HFFc6 (cell line): ENCODE results near the gene PTPN13. TPM values are rescaled to one million over a fixed set of nuclear protein-coding genes. Genes with fewer than 3 reads are reported as not detected.

Experiments used
- DNase-seq: peaks from one replicate; pipeline ENCODE4 v3.0.0-alpha.2; 2018
- H3K27ac Mint-ChIP-seq: 2 replicates; pipeline ENCODE4 v1.8.0; 2020; ENCODE audit warnings: mild to moderate bottlenecking, mixed read lengths
- H3K27me3 Mint-ChIP-seq: 2 replicates; pipeline ENCODE4 v1.8.0; 2021; ENCODE audit warnings: mild to moderate bottlenecking, moderate library complexity, mixed read lengths; ENCODE audit not compliant: insufficient read depth
- H3K36me3 Mint-ChIP-seq: 2 replicates; pipeline ENCODE4 v1.8.0; 2021; ENCODE audit warnings: low read depth, mixed read lengths
- H3K4me1 Mint-ChIP-seq: 2 replicates; pipeline ENCODE4 v1.8.0; 2020; ENCODE audit warnings: low read depth, mixed read lengths
- H3K4me3 Mint-ChIP-seq: 2 replicates; pipeline ENCODE4 v1.8.0; 2020; ENCODE audit warnings: mild to moderate bottlenecking, moderate library complexity, mixed read lengths
- H3K9me3 Mint-ChIP-seq: 2 replicates; pipeline ENCODE4 v1.8.0; 2020; ENCODE audit warnings: mild to moderate bottlenecking, mixed read lengths
- total RNA-seq, 6 experiments: library from RNA; stranded (reverse); fragmentation: NEBNext Ultra II Directional; extraction: Animal tissue kit (Norgen Biotek cat#: 25700); gene quantifications; 2 replicates in 1 of 6; 3 replicates in 5 of 6; pipeline ENCODE4 v1.2.3, GENCODE V29; 2021
- TF ChIP-seq, protein P1 (sequence below): fragments of 200-600 bp; sonication (generic); IDR thresholded peaks from 2 replicates; pipeline ENCODE4 v1.5.0; 2021; ENCODE audit warnings: antibody characterized with exemption, mild to moderate bottlenecking

The PTPN13 gene
- total RNA-seq, 6 experiments from 2014 or later: 48.2 to 65.7 (median 58.1) TPM

DNA sequence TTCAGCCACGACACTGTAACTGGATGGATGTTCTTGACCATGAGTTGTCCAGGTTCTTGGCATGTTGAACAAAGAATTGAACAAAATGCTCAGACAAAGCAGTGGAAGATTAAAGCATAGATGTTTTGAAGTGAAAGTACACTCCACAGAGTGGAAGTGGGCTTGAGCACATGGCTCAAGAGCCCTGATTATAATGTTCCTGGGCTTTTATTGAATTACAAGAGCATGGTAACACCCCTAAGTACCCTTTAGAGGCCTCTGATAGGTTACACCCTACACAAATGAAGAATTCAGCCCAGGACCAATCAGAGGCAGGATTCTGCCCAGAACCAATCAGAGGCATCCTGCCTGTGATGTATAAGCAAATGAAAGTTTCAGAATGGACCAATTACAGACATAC lies 221.5 kb downstream of the PTPN13 start:
- Mint-ChIP-seq H3K4me1 (peaks cover 35% of the 10 kb centered on the region), H3K9me3 (peaks cover 8% of the 10 kb centered on the region), H3K4me3 (no peak overlapping the region), H3K27ac (no peak overlapping the region), H3K27me3 (peaks cover 2% of the 10 kb centered on the region), H3K36me3 (peaks cover 65% of the 10 kb centered on the region)
- DNase-seq: no peak
- TF ChIP-seq, protein P1, sequence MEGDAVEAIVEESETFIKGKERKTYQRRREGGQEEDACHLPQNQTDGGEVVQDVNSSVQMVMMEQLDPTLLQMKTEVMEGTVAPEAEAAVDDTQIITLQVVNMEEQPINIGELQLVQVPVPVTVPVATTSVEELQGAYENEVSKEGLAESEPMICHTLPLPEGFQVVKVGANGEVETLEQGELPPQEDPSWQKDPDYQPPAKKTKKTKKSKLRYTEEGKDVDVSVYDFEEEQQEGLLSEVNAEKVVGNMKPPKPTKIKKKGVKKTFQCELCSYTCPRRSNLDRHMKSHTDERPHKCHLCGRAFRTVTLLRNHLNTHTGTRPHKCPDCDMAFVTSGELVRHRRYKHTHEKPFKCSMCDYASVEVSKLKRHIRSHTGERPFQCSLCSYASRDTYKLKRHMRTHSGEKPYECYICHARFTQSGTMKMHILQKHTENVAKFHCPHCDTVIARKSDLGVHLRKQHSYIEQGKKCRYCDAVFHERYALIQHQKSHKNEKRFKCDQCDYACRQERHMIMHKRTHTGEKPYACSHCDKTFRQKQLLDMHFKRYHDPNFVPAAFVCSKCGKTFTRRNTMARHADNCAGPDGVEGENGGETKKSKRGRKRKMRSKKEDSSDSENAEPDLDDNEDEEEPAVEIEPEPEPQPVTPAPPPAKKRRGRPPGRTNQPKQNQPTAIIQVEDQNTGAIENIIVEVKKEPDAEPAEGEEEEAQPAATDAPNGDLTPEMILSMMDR: no peak

DNA sequence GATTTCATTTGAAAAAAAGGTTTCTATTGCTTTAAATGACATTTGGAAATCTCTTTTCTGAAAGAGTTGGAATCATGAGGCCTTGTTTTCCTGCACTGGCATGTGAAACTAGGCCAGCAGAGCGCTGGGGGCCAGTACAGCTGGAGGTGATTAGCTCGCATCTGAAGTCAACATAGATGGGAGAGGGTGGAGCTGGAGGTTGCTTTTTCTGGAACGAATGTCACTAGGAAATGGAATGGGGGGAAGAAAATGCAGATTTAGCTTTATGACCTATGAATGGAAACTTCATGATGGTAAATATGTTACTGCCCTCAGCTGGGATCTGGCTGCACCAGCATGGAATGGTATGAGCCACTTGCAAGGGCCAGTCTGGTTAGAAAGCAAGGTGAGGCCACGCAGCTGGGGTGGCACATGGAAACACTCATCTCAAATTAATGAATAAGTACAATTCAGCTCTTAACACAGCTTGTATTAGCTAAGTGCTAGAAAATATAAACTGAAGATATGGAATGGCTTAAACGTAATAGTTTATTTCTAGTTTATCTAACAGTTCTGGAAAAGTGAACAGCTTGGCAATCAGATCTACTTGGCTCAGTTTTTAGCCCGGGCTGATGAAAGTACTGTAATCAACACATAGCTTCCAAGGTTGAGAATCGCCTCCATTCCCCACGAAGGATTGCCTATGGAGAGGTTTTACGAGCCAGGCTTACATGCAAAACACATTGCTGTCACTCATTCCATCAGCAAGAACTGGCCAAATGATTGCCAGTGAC lies 222.6 kb downstream of the PTPN13 start:
- peaks cover 65% of the 10 kb centered on the region for H3K36me3 Mint-ChIP-seq
- H3K9me3 Mint-ChIP-seq: peaks cover 8% of the 10 kb centered on the region
- peak overlapping the region; percentile 15 for H3K27ac Mint-ChIP-seq
- H3K27me3 Mint-ChIP-seq: peaks cover 2% of the 10 kb centered on the region
- H3K4me1 Mint-ChIP-seq: peaks cover 41% of the 10 kb centered on the region
- TF ChIP-seq, protein P1: no peak
- DNase-seq: no peak
- H3K4me3 Mint-ChIP-seq: peak overlapping the region; percentile 26; the same call in 1 of the 2 replicates

DNA sequence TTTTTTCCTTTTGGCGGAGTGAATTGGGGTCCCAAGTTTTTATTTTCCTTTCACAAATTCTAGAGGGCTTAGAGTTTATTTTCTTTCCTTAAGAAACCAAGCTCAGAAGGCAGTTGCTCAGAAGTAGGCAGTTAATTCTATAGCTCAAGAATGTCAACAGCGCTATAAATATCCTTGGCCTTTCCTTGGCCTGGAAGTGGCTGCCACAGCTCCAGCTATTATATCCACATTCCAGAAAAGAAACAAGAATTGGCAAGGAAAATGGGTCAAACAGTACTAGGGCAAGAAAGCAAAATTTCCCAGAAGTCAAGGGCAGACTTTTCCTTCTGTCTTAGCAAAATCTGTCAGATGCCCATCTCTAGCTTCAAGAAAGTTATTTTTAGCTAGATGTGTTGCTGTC lies 224.1 kb downstream of the PTPN13 start:
- no peak for DNase-seq
- peaks cover 8% of the 10 kb centered on the region for H3K9me3 Mint-ChIP-seq
- peaks cover 2% of the 10 kb centered on the region for H3K27me3 Mint-ChIP-seq
- peaks cover 56% of the 10 kb centered on the region for H3K36me3 Mint-ChIP-seq
- H3K27ac Mint-ChIP-seq: peak overlapping the region; percentile 78
- H3K4me1 Mint-ChIP-seq: peaks cover 49% of the 10 kb centered on the region
- peak overlapping the region; percentile 30; the same call in 1 of the 2 replicates for H3K4me3 Mint-ChIP-seq
- TF ChIP-seq, protein P1: no peak

DNA sequence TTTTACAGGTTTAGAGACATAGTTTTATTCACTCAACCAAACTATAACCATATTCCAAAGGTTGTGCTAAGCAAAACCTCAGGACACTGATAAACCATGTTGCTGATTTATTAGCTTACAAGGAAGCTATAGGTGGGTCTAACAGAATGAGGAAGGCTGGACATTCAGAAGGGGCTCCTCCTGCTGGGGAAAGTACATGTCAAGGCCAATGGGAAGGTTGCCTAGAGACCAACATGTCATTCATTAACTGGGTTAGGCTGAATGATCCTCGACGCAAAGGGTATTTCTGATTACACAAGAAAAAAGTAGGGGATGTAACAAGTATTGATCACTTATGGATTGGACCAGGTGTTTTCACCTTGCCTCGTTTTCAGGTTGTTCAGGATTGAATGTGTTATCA lies 224.7 kb downstream of the PTPN13 start:
- Mint-ChIP-seq H3K4me3 (no peak overlapping the region; the same call in 1 of the 2 replicates), H3K4me1 (peaks cover 49% of the 10 kb centered on the region), H3K27ac (no peak overlapping the region; the same call in 1 of the 2 replicates), H3K36me3 (peaks cover 52% of the 10 kb centered on the region), H3K27me3 (peaks cover 2% of the 10 kb centered on the region), H3K9me3 (peaks cover 8% of the 10 kb centered on the region)
- no peak for DNase-seq
- TF ChIP-seq, protein P1: 0 out of 2 replicates have a peak, but pooled peaks have one; percentile 17

DNA sequence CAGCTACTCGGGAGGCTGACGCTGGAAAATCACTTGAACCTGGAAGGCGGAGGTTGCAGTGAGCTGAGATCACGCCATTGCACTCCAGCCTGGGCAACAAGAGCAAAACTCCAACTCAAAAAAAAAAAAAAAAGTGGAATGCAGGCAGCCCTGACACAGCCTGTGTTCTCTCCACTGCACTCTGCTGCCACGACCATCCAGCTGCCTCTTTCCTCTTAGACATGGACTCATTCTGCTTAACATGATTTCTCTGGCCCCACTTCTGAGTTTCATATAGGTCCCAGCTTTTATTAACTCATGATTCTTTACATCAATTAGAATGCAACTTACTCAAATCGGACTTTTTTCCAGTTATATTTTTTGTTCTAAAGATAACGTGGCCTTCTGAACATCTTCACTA lies 225.4 kb downstream of the PTPN13 start:
- H3K4me1 Mint-ChIP-seq: peaks cover 49% of the 10 kb centered on the region
- H3K27ac Mint-ChIP-seq: no peak overlapping the region
- peaks cover 45% of the 10 kb centered on the region for H3K36me3 Mint-ChIP-seq
- TF ChIP-seq, protein P1: no peak
- no peak for DNase-seq
- peaks cover 2% of the 10 kb centered on the region for H3K27me3 Mint-ChIP-seq
- peaks cover 8% of the 10 kb centered on the region for H3K9me3 Mint-ChIP-seq
- no peak overlapping the region for H3K4me3 Mint-ChIP-seq
